SK-N-SH (cell line): ENCODE data around the gene PRM3. TPM values are rescaled to one million over a fixed set of nuclear protein-coding genes. Genes with fewer than 3 reads are reported as not detected.

ENCODE experiments used
- CTCF ChIA-PET: fragments of 300-600, 350-600 bp; formaldehyde crosslinking; extraction: SDS; loops from one replicate; lab custom pipeline; 2021; lab: Yijun Ruan, JAX
- POLR2A ChIA-PET: fragments of 350-600 bp; sonication (Branson Sonifier 250); formaldehyde crosslinking; extraction: SDS; loops from one replicate; lab custom pipeline; 2020; ENCODE audit warnings: antibody characterized with exemption, inconsistent platforms; lab: Yijun Ruan, JAX
- DNase-seq: peaks from one replicate; pipeline ENCODE4 v3.0.0; 2012
- H2AFZ ChIP-seq: fragments of 200-600 bp; sonication (generic); 2 replicates; pipeline ENCODE4 v1.8.1; 2016; ENCODE audit warnings: antibody characterized with exemption, mild to moderate bottlenecking, low read depth
- H3F3A ChIP-seq: fragments of 200-600 bp; sonication (generic); replicated peaks from 2 replicates; pipeline ENCODE3; 2016; ENCODE audit warnings: antibody characterized with exemption, mild to moderate bottlenecking; ENCODE audit not compliant: insufficient read depth
- H3K27ac ChIP-seq, 2 experiments: fragments of 200-500 bp in 1 of 2; fragments of 200-600 bp in 1 of 2; sonication (Bioruptor generic) in 1 of 2; sonication (generic), shearing (Covaris generic) in 1 of 2; 2 replicates each; pipeline versions ENCODE4 v1.5.1 to v1.6.1; 2014 to 2016; ENCODE audit warnings: low read depth in 2 of 2, inconsistent platforms in 1 of 2, low read length in 1 of 2, mild to moderate bottlenecking in 1 of 2, mixed read lengths in 1 of 2
- H3K27me3 ChIP-seq: fragments of 200-600 bp; sonication (generic), shearing (Covaris generic); 2 replicates; pipeline ENCODE4 v1.6.1; 2016; ENCODE audit warnings: mixed run types; ENCODE audit not compliant: insufficient read depth
- H3K36me3 ChIP-seq, 2 experiments: fragments of 200-500 bp in 1 of 2; fragments of 200-600 bp in 1 of 2; sonication (Bioruptor generic) in 1 of 2; sonication (generic) in 1 of 2; replicated peaks in 1 of 2; 2 replicates each; pipeline versions ENCODE3 to v1.5.1; 2014 to 2016; ENCODE audit warnings: low read length in 1 of 2, mild to moderate bottlenecking in 1 of 2; ENCODE audit not compliant: insufficient read depth in 2 of 2, control insufficient read depth in 1 of 2
- H3K4me1 ChIP-seq, 2 experiments: fragments of 200-500 bp in 1 of 2; fragments of 200-600 bp in 1 of 2; sonication (Bioruptor generic) in 1 of 2; sonication (generic), shearing (Covaris generic) in 1 of 2; 2 replicates each; pipeline versions ENCODE4 v1.5.1 to v1.6.1; 2014 to 2016; ENCODE audit warnings: low read depth in 1 of 2, low read length in 1 of 2, mixed run types in 1 of 2; ENCODE audit not compliant: insufficient read depth in 2 of 2, control insufficient read depth in 1 of 2
- H3K4me2 ChIP-seq: fragments of 200-600 bp; sonication (generic), shearing (Covaris generic); 2 replicates; pipeline ENCODE4 v1.6.1; 2017; ENCODE audit warnings: mixed run types
- H3K4me3 ChIP-seq, 2 experiments: fragments of 200-500 bp in 1 of 2; fragments of 200-600 bp in 1 of 2; sonication (Bioruptor generic) in 1 of 2; sonication (generic), shearing (Covaris generic) in 1 of 2; 2 replicates each; pipeline versions ENCODE4 v1.5.1 to v1.8.1; 2014 to 2016; ENCODE audit warnings: low read depth in 2 of 2, inconsistent platforms in 1 of 2, low read length in 1 of 2, mild to moderate bottlenecking in 1 of 2, mixed read lengths in 1 of 2, moderate library complexity in 1 of 2
- H3K79me2 ChIP-seq: fragments of 200-600 bp; sonication (generic); 2 replicates; pipeline ENCODE4 v1.8.1; 2017; ENCODE audit warnings: mild to moderate bottlenecking; ENCODE audit not compliant: insufficient read depth
- H3K9ac ChIP-seq: fragments of 200-600 bp; sonication (generic); 2 replicates; pipeline ENCODE4 v1.6.1; 2017; ENCODE audit warnings: mixed run types
- H3K9me2 ChIP-seq: fragments of 200-600 bp; sonication (generic); 2 replicates; pipeline ENCODE4 v1.6.1; 2017; ENCODE audit warnings: mixed run types
- H3K9me3 ChIP-seq: fragments of 200-600 bp; sonication (generic); 2 replicates; pipeline ENCODE4 v1.6.1; 2017; ENCODE audit warnings: mixed run types, mild to moderate bottlenecking, moderate library complexity
- H4K20me1 ChIP-seq: fragments of 200-600 bp; sonication (generic); 2 replicates; pipeline ENCODE4 v1.6.1; 2017; ENCODE audit warnings: mild to moderate bottlenecking, mixed run types; ENCODE audit not compliant: insufficient read depth
- ELF1 ChIP-seq: IDR thresholded peaks from 2 replicates; pipeline ENCODE4 v1.4.0; 2012
- EZH2phosphoT487 ChIP-seq: fragments of 200-600 bp; sonication (generic); IDR thresholded peaks from 2 replicates; pipeline ENCODE4 v1.6.1; 2017; ENCODE audit warnings: low read depth, mixed run types, mild to moderate bottlenecking, antibody characterized with exemption, moderate library complexity, borderline replicate concordance
- FOXM1 ChIP-seq: IDR thresholded peaks from 2 replicates; pipeline ENCODE4 v1.4.0; 2012; ENCODE audit warnings: low read depth, mild to moderate bottlenecking
- GABPA ChIP-seq: IDR thresholded peaks from 2 replicates; pipeline ENCODE4 v1.4.0; 2012; ENCODE audit warnings: low read depth, mild to moderate bottlenecking
- GATA2 ChIP-seq: sonication (generic); formaldehyde crosslinking; IDR thresholded peaks from 2 replicates; pipeline ENCODE4 v1.5.0; 2020; ENCODE audit warnings: mild to moderate bottlenecking, missing genetic modification reagents
- JUND ChIP-seq: IDR thresholded peaks from 2 replicates; pipeline ENCODE4 v1.4.0; 2012
- MEF2A ChIP-seq: IDR thresholded peaks from 2 replicates; pipeline ENCODE4 v1.4.0; 2012; ENCODE audit warnings: low read depth, borderline replicate concordance
- MXI1 ChIP-seq: IDR thresholded peaks from 2 replicates; pipeline ENCODE4 v1.6.1; 2012; ENCODE audit warnings: mild to moderate bottlenecking, low read depth, low read length, improper control_type of control experiment
- NFIC ChIP-seq: IDR thresholded peaks from 2 replicates; pipeline ENCODE4 v1.4.0; 2012; ENCODE audit warnings: borderline replicate concordance
- POLR2AphosphoS5 ChIP-seq: IDR thresholded peaks from 2 replicates; pipeline ENCODE4 v1.6.1; 2012; ENCODE audit warnings: low read depth, low read length
- RCOR1 ChIP-seq: fragments of 150-350 bp; IDR thresholded peaks from 2 replicates; pipeline ENCODE4 v1.6.1; 2017; ENCODE audit warnings: antibody characterized with exemption, low read length
- SMC3 ChIP-seq: IDR thresholded peaks from 2 replicates; pipeline ENCODE4 v1.6.1; 2012; ENCODE audit warnings: low read depth, low read length, improper control_type of control experiment
- TEAD4 ChIP-seq: IDR thresholded peaks from 2 replicates; pipeline ENCODE4 v1.4.0; 2012; ENCODE audit warnings: mild to moderate bottlenecking, borderline replicate concordance; ENCODE audit not compliant: insufficient read depth
- WGBS: methylation state at CpG from one replicate; pipeline ENCODE4 v1.1.6; 2017; ENCODE audit warnings: low lambda C conversion rate; 5-methylcytosine and 5-hydroxymethylcytosine counted together
- polyA plus RNA-seq, 3 experiments: library from polyadenylated mRNA; depleted of rRNA; stranded (reverse); fragments of >200 nt; gene quantifications; 2 replicates each; pipeline ENCODE4 v1.2.3, GENCODE V29; 2012
- TF ChIP-seq, protein P1 (sequence below): IDR thresholded peaks from 2 replicates; pipeline ENCODE4 v1.4.0; 2012; ENCODE audit warnings: low read depth, borderline replicate concordance
- TF ChIP-seq, protein P2 (sequence below): fragments of 150-350 bp; IDR thresholded peaks from 2 replicates; pipeline ENCODE4 v1.6.1; 2017; ENCODE audit warnings: antibody characterized with exemption, low read length, low read depth, borderline replicate concordance
- TF ChIP-seq, protein P3 (sequence below): fragments of 200-600 bp; sonication (generic); IDR thresholded peaks from 2 replicates; pipeline ENCODE4 v1.6.1; 2017; ENCODE audit warnings: antibody characterized with exemption, mild to moderate bottlenecking, moderate library complexity
- TF ChIP-seq, protein P4 (sequence below): IDR thresholded peaks from 2 replicates; pipeline ENCODE4 v1.4.0; 2012; ENCODE audit warnings: low read depth, borderline replicate concordance
- TF ChIP-seq, protein P5 (sequence below): IDR thresholded peaks from 2 replicates; pipeline ENCODE4; 2012
- TF ChIP-seq, protein P6 (sequence below): fragments of 150-350 bp; IDR thresholded peaks from 2 replicates; pipeline ENCODE4 v1.6.1; 2016; ENCODE audit warnings: mild to moderate bottlenecking, low read depth, low read length

PRM3 gene
- polyA plus RNA-seq, 1 of the 3 experiments (the other 2 are of a cell fraction) = not detected

DNA sequence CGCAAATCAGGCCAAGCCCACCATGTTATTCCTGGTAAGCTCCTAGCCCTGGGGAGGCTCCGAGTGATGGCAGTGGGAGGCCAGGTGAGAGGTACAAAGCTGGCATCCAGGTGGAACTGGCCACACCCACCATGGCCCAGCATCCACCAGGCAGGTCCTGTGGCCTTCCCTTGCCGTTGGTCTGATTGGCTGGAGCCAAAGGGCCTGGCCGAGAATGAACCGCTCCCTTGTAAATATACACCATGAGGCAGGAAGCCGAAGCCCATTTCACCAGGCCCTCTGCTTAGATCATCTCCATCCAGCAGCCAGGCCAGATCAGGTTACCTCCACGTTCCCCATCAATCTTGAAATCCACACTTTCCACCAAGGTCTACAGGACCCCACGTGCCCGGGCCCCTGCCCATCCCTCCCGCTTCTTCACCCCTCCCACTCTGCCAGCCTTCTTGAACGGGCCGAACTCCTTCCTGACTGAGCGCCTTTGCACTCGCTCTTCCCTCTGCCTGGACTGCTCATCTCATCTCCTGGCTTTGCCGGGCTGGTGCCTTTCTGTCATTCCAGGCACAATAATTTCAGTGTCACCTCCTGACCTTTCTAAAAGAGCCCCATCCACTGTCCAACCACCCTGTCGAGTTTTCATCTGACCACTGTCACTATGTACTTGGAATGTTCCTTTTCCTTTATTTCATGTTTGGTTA is 23.2 kb downstream of the PRM3 start:
- Histone ChIP-seq H3K9ac (no peak overlapping the region), H3K36me3 (peaks cover 3 to 4% of the 10 kb centered on the region in 2 experiments), H3K9me3 (no peaks in the 10 kb centered on the region), H3K79me2 (peaks cover 21% of the 10 kb centered on the region), H2AFZ (no peak overlapping the region), H3K4me1 (peaks cover 9% of the 10 kb centered on the region in 2 experiments; a peak in 3 of 4 replicates), H3K9me2 (no peaks in the 10 kb centered on the region), H4K20me1 (peaks cover 29% of the 10 kb centered on the region), H3K27me3 (no peaks in the 10 kb centered on the region), H3F3A (peaks cover 24% of the 10 kb centered on the region), H3K4me2 (no peak overlapping the region), H3K4me3 (no peak overlapping the region), H3K27ac (no peak overlapping the region)
- WGBS = 91% methylated on average over 12 of the region's 16 CpGs
- ChIA-PET POLR2A (no interaction called here), CTCF (no interaction called here)
- DNase-seq = no peak
- TF ChIP-seq, protein P1, sequence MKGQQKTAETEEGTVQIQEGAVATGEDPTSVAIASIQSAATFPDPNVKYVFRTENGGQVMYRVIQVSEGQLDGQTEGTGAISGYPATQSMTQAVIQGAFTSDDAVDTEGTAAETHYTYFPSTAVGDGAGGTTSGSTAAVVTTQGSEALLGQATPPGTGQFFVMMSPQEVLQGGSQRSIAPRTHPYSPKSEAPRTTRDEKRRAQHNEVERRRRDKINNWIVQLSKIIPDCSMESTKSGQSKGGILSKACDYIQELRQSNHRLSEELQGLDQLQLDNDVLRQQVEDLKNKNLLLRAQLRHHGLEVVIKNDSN = no peak
- TF ChIP-seq RCOR1 (no peak), JUND (no peak), MXI1 (no peak), FOXM1 (no peak), ELF1 (no peak), MEF2A (no peak), GATA2 (no peak), GABPA (no peak), SMC3 (no peak), POLR2AphosphoS5 (no peak), TEAD4 (no peak), NFIC (no peak), EZH2phosphoT487 (no peak)
- TF ChIP-seq, protein P2, sequence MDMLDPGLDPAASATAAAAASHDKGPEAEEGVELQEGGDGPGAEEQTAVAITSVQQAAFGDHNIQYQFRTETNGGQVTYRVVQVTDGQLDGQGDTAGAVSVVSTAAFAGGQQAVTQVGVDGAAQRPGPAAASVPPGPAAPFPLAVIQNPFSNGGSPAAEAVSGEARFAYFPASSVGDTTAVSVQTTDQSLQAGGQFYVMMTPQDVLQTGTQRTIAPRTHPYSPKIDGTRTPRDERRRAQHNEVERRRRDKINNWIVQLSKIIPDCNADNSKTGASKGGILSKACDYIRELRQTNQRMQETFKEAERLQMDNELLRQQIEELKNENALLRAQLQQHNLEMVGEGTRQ = no peak
- TF ChIP-seq, protein P3, sequence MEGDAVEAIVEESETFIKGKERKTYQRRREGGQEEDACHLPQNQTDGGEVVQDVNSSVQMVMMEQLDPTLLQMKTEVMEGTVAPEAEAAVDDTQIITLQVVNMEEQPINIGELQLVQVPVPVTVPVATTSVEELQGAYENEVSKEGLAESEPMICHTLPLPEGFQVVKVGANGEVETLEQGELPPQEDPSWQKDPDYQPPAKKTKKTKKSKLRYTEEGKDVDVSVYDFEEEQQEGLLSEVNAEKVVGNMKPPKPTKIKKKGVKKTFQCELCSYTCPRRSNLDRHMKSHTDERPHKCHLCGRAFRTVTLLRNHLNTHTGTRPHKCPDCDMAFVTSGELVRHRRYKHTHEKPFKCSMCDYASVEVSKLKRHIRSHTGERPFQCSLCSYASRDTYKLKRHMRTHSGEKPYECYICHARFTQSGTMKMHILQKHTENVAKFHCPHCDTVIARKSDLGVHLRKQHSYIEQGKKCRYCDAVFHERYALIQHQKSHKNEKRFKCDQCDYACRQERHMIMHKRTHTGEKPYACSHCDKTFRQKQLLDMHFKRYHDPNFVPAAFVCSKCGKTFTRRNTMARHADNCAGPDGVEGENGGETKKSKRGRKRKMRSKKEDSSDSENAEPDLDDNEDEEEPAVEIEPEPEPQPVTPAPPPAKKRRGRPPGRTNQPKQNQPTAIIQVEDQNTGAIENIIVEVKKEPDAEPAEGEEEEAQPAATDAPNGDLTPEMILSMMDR = no peak
- TF ChIP-seq, protein P4, sequence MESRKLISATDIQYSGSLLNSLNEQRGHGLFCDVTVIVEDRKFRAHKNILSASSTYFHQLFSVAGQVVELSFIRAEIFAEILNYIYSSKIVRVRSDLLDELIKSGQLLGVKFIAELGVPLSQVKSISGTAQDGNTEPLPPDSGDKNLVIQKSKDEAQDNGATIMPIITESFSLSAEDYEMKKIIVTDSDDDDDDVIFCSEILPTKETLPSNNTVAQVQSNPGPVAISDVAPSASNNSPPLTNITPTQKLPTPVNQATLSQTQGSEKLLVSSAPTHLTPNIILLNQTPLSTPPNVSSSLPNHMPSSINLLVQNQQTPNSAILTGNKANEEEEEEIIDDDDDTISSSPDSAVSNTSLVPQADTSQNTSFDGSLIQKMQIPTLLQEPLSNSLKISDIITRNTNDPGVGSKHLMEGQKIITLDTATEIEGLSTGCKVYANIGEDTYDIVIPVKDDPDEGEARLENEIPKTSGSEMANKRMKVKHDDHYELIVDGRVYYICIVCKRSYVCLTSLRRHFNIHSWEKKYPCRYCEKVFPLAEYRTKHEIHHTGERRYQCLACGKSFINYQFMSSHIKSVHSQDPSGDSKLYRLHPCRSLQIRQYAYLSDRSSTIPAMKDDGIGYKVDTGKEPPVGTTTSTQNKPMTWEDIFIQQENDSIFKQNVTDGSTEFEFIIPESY = no peak
- TF ChIP-seq, protein P5, sequence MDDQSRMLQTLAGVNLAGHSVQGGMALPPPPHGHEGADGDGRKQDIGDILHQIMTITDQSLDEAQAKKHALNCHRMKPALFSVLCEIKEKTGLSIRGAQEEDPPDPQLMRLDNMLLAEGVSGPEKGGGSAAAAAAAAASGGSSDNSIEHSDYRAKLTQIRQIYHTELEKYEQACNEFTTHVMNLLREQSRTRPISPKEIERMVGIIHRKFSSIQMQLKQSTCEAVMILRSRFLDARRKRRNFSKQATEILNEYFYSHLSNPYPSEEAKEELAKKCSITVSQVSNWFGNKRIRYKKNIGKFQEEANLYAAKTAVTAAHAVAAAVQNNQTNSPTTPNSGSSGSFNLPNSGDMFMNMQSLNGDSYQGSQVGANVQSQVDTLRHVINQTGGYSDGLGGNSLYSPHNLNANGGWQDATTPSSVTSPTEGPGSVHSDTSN = no peak
- TF ChIP-seq, protein P6, sequence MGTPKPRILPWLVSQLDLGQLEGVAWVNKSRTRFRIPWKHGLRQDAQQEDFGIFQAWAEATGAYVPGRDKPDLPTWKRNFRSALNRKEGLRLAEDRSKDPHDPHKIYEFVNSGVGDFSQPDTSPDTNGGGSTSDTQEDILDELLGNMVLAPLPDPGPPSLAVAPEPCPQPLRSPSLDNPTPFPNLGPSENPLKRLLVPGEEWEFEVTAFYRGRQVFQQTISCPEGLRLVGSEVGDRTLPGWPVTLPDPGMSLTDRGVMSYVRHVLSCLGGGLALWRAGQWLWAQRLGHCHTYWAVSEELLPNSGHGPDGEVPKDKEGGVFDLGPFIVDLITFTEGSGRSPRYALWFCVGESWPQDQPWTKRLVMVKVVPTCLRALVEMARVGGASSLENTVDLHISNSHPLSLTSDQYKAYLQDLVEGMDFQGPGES = no peak
